ENCODE results near the gene LOC101059915.
A peak's percentile ranks its signal among the peaks of the same experiment; 100 is the strongest.

Gene LOC101059915

DNA sequence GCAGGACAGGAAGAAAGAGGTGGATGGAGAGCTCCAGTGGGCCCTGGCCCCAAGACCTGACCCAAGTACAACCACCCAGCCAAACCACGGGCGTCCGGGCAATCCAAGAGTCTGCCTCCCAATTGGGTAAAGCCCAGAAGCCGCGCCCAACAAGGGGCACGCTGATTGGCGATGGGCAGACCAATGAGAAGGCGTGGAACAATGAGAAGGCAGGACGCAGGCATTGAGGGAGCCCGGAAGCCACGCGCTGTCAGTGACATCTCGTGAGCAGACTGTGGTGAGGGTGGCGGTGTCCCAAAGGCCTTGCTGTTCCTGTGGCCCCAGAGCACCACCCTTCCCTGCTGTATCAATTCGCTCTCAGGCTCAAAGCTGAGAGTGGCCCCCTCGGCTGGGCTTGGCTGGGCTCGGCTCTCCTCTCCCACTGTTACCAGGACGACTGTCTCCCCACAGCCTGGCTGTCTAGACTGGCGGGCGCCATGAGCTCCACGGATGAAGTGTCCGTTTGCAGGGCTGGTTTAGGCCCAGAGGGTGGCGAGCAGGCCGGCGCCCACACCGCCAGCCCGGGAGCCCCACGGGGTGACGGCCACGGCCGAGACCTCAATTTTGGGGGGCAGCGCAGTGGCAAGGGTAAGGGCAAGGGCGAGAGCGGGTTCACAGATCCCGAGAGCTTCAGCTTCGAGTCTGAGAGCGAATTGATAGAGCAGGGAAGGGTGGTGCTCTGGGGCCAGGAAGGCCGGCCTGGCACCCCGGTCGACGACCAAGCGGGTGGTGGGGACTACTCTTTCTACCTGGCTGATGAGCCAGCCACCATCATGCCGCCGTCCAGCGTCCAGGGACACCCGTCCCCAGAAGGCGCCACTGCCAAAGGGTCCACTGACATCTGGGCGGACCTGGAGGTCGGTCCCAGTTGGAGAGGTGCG lies at the start of gene LOC101059915:
Gene LOC101059915 (plus strand): TSS at position 219 of the 920 bp plus-strand sequence.
- ATAC-seq (no peak), DNase-seq (no peak)

DNA sequence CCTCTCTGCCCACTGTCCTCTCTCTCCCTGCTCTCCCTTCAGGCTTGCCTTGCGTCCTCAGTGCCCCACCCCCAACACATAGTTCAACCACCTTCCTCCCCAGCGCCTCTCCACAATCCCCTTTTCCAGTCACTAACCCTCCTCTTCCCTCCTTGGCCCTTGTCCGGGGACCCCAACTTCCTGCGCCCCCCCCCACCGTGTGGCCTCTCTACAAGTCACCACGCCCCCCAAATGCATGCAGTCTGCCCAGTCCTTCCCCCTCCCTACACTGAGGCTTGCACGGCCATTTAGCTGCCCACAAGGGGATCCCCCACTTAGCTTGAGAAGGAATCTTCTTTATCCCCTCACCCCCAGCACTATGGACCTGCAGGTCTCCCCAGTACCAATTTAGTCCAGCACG lies 49.6 kb upstream of the LOC101059915 start:
- DNase-seq, result peak; percentile 37
- ATAC-seq, result no peak

DNA sequence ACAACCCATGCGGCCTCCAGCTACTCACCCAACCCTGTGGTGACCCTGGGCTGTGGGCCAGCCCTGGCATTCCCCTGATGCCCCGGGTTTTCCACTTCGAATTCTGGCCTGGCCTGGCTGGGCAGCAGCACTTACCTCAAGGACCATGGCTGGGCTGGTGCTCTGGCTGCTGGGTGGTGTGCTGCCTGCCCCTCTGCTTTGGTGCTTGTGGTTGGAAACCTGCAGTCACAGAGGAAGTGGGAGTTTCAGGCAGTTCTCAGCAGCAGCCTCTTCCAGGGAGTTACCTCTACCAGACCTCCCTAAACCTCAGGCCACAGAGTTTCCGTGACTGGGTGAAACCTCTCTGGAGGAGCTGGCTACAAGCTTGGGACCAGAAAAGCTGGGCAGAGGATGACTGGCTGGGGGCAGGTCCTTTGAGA lies 49.0 kb upstream of the LOC101059915 start, which contains the start of gene CXCR3:
Gene CXCR3 (minus strand): TSS at position 209 of the 419 bp plus-strand sequence. CDS start 62 bp downstream, at position 147.
- DNase-seq (peak; percentile 79), ATAC-seq (peak; percentile 69)

DNA sequence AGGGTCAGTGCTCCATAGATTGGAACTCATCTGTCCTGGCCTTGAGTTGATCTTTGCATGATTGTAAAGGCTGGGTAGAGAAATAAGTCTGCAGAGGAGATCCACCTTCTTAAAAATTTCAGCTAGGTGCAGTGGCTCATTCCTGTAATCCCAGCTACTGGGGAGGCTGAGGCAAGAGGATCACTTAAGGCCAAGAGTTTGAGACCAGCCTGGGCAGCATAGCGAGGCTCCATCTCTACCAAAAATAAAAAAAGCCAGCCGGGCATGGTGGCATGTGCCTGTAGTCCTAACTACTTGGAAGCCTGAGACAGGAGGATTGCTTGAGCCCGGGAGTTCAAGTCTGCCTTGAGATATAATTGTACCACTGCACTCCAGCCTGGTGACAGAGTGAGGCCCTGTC lies 48.6 kb upstream of the LOC101059915 start:
- ATAC-seq, result no peak
- no peak for DNase-seq

DNA sequence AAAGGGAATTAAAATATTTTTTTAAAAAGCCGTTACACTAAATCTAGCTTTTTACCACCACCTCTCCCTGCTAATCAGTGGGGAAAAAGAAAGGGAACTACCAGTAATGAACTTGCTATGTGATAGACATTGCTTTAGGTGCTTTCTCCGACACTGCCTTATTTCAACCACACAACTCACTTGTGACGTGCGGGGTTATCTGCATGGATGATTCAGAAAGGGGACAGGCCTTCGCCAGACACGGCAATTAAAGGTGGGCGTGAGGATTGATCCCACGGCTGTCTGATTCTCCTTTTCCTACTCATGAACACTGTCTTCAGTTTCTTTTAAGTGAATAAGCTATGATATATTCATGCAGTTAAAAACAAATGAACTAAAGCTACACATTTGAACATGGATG lies 48.2 kb upstream of the LOC101059915 start:
- DNase-seq (peak; percentile 73), ATAC-seq (peak; percentile 50)

DNA sequence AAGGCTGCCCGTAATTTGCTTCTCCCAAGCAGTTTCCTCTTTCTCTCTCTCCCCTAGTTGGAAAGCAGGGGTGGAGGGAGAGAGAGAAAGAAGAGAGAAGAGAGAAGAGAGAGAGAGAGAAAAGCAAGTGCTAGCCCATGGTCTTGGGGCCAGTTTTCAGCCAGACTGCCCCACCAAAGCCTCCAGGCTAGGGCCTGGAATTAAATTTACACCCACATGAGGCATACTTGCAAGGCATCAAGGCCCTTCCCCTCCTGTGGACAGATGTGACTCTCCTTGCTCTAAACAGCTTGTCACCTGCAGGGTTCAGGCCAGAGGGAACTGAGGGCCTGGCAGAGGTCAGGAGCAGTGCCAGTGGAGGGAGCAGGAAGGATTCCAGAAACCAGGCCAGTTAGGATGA lies 47.4 kb upstream of the LOC101059915 start:
- ATAC-seq (no peak), DNase-seq (no peak)

DNA sequence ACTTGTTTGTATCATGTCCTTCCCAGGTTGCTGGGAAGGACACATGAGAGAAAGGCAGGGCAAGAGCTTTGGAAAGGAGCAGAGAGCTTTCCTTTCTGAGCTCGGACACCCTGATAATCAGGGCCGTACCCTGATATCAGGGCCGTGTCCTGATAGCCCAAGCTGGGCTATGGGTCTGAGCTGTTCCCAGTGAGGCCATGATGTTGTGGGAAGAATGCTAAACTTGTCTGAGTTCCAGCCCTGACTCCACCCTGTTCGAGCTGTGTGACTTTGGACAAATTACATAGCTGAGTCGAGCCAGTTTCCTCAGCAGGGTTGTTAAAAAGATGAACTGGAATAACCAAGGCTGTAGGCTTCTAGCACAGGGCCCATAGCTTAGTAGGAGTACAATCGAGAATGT lies 45.7 kb upstream of the LOC101059915 start:
- ATAC-seq, result no peak
- no peak for DNase-seq

DNA sequence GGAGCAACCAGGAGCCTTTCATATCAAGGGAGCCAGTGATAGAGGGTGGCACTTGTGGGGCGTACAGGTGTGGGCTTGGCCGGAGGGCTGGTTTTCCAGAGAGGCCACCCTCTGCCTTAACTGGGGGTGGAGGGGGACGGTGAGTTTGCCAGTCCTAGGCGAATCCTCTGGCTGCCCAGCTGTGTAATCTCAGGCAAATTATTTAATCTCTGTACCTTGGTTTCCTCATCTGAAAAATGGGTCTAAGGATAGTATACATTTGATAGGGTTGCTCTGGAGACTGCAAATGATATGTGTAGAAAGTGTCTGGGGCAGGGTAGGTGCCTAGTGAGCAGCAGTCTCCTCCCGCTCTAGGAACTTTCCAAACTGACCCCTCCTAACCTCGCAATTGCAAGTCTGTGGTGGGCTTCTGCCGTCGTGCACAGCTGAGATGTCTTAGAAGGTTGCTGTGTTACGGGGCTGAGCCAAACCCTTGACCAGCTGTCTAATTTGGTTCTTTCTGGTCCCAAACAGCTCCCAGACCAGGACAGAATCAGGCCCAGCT lies 45.2 kb upstream of the LOC101059915 start:
- ATAC-seq (no peak), DNase-seq (no peak)

DNA sequence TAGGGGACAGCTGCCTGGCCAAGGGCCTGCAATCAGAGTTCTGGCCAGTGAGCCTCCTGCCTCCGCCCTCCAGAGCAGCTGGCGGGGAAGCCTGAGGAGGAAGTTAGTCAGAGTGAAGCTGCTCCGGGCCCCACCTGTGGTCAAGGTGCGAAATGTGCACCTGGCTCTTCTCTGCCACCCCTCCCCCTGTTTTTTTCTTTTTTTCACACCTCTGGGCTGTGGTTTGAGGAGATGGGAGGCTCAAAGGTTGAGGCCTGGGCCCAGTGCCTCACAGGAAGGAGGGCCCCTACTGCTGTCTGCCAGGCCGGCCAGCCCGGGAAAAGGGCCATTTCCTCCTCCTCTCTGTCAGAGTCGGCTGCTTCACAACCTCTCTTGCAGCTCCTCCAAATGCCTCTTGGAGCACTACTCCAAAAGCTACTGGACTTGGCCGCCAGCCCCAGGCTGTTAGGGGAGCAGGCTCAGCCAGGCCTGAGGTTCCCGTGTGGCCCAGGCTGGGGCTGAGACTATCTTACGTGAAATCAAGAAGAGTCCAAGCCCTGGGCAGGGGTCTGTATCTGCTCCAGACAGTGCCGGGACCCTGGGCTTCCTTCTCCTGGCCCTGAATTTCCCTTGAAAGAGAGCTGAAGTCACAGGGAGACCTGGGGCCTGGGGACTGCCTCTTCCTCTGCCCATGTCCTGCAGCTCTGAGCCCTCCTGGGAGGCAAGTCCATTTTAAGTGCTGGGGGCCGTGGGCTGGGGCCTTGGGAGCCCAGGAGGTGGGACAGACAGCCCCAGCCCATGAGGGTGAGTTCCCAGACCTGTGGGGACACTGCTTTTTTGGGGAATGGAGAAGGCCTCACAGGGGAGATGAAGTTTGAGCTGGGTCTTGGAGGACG lies 44.5 kb upstream of the LOC101059915 start:
- ATAC-seq, result peak; percentile 42
- peak; percentile 72 for DNase-seq

DNA sequence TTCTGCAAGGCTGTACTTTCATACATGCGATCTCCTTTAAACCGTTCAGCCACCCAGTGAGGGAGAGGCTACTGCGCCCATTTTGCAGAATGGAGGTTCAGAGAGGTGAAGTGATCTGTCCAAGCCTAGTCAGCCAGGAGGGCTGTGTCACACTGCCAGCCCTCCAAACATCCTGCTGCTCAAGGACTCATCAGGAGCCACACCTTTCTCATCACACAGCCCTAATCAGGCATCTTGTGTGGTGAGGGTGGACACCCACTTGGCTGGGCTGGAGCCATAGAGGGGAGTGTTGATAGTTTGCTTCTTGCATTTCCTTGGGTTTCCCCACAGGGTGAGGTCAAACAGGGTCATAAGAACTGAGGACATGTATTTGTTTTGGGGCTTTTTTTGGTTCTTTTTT lies 43.6 kb upstream of the LOC101059915 start:
- DNase-seq (peak; percentile 31), ATAC-seq (peak; percentile 33)

DNA sequence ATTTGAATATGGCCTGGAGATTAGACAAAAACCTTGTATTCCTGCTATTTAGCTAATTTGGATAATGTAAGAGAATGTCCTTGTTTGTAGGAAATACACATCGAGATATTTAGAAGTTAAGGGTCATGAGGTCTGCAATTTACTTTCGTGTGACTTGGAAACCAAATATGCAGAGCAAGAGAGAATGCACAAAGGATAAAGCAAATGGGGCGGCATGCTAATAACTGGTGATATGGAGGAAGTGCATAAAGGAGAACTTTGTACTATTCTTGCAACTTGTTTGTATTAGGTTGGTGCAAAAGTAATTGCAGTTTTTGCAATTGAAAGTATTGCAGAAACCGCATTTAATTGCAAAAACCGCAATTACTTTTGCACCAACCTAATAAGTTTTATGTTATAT lies 41.9 kb upstream of the LOC101059915 start:
- no peak for DNase-seq

DNA sequence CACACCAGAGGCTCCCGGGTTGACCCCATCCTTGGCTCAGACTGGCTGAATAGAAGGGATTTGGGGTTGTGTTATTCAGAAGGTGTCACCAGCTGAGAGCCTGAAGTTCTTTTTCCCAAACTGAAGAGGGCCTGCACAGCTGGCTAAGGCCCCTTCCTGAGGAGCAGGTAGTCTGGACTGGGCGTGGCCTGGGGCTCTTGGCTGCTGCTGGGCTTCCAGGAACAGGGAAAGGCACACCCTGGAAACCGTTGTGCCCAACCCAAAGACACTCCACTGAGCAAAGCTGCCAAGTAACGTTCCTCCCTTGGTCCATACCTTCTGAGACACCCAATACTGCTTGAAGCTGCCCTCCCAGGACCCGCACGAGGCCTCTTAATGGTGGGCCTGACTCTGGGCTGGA lies 40.8 kb upstream of the LOC101059915 start:
- DNase-seq (no peak), ATAC-seq (no peak)

More for the DNA sequence above, 41.9 kb upstream of the LOC101059915 start:
- ATAC-seq, result no peak

DNA sequence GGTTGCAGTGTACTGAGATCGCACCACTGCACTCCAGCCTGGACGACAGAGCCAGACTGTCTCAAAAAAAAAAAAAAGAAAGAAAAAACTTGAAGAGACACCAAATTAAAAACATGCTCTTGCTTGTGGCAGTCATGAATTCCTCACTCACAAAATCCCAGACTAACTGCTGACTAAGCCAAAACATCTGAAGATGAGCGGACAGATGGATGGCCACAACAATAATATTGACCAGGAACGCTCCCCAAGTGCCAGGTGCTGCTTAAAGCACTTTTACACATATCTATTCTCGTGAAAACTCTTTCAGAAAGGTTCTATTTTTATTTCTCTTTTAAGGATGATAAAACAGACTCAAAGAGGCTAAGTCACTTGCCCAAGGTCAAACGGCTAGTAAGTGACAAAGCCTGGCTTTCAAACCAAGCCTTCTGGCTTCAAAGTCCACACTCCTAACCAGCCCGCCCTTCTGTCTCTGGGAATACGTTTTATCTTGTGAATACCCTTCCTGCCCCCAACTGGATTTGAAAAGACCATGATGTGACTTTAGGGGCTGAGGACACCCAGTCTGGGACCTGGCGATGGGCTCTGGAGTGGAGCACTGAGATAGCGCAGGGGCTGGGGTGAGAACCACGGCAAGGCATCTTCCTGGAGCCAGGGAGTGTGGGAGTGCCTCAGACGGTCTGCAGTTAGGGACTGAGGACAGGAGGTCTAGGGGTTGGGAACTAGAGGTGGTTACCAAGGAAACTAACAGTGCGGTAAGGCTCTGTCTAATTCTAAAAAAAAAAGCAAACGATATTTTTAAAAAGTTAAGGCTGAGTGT lies 39.5 kb upstream of the LOC101059915 start:
- no peak for DNase-seq
- ATAC-seq, result no peak

DNA sequence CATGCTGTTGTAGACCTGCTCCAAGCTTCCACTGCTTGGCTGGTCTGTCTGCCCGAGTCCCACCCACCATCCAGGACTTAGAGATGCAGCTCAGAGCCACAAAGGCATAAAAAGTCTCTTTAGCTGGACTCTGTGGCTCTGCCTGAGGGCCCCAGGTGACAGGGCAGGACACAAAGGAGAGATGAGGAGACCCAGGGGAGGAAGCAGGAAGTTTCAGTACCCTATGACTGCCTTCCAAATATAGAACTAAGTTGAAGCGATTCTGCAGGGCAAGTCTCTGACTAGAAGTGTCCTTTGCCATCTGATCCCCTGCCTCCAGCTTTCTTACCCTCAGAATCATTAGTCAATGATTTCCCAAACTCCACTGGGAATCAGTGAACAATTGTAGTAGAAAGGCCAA lies 37.9 kb upstream of the LOC101059915 start:
- ATAC-seq, result no peak

DNA sequence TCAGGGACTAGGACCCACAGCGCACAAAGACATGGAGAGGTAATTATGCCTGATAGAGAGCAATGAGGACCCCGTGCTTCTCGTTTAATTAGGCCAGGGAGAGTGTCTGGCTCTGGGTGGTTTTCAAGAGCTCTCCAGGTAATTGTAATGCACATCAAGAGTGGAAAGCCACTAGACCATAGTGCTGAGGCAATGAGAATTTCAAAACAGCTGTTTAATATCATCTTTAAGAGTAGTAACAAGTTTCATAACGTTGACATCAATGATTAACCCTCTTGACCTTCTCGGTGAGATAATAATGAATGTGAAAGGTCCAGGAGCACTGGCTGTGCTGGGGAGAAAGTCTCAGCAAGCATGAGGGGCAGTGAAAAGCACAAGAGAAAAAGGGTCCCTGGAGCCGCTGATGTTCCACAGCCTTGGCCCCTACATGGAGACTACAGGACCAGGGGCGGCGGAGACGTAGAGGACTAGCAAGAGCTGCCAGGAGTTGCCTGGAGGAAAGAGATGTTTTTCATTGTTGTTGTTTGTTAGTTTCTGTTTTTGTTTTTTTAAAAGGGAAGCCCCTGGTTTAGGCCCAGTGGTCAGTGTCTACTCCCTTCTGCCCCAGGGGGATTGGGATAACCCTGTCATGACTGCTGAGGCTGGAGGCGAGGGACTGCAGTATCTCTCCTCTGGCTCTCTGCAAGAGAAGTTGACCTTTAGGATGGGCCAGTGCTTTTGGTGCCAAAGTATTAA lies 34.3 kb upstream of the LOC101059915 start:
- DNase-seq, result no peak
- no peak for ATAC-seq

More for the DNA sequence above, 37.9 kb upstream of the LOC101059915 start:
- DNase-seq, result no peak

DNA sequence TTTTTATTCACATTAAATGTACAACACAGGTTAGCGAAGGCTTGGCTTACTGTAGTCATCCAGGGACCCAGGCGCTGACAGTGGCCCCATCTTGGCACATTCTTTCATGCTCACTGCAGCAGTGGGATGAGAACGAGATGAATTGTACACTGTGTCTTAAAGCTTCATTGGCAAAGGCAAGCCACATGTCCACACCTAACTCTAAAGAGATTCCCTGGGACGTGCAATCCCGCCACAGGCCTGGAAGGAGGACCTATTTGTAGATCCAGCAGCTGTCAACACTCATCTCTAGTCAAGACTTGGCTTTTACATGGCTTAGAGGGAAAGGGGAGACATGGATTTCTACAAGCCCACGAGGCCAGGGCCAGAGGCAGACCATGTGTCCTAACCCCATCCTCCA lies 33.0 kb upstream of the LOC101059915 start:
- ATAC-seq, result no peak
- no peak for DNase-seq

DNA sequence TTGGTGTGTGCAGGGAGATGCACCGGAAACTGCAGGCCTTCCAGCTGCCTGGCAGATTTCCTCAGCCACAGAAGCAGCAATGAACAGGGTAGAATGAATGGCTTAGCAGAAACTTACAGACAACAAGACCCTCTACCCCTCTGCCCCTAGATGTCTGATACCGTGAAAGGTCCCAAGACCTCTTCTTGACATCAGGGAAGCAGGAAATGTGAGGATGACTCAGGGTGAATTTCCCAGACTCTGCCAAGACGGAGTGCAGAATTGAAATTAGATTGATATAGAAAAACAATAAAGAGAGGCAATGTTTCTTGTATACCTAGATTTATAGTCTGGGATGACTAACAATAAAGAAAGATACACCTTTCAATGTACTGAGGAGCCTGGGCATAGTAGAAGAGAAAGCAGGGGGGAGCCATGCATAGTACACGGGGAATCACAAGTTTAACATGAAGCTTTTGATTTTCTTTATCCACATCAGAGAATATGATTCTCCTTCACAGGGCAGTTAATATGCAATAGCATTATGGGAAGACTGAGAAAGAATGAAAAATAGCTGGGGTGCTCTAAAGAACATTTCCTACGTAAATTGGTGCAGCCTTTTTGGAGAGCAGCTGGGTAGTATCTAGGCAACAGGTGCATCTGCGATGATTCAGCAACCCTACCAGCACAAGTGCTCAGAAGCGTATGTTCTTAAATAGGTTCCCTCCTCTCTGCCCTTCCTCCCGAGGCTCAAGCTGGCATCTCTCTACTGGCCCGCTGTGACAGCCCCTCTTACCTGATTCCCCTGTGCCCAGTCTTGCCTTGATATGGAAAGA lies 30.7 kb upstream of the LOC101059915 start:
- DNase-seq (no peak), ATAC-seq (peak; percentile 66)

DNA sequence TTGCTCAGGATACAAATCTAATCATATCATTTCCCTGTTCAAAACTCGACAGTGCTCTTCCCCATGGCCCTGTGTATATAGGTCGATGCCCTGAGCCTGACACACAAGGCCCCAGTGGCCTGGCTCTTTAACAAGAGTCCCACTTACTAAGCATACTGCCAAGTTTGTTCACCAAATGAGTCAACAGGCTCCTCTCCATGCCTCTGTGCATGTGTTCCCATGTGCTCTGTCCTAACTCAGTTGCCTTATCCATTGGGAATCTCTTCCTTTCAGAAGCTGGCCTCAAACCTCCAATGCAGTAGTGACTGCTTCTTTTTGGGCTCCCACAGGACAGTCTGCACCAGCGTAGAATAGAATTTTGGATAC lies 30.1 kb upstream of the LOC101059915 start:
- DNase-seq, result no peak
- ATAC-seq, result peak; percentile 60

DNA sequence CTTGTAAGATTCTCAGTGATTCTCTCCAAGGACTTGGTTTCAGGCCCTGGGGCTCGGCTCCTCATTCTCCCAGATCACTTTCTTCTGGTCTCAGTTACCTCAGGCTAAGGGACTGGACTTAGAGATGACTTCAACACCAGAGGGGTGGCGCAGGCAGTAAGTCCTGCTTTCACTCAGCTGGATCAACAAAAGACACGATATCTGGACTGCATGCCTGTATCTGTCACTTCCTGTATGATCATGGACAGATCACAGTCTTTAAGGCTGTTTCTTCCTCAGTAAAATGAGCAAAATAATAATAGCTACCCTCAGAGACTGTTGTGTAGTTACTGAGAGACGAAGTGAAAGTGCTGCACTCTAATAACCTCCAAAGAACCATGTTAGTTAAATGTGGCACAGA lies 29.5 kb upstream of the LOC101059915 start:
- ATAC-seq, result no peak
- DNase-seq, result no peak

DNA sequence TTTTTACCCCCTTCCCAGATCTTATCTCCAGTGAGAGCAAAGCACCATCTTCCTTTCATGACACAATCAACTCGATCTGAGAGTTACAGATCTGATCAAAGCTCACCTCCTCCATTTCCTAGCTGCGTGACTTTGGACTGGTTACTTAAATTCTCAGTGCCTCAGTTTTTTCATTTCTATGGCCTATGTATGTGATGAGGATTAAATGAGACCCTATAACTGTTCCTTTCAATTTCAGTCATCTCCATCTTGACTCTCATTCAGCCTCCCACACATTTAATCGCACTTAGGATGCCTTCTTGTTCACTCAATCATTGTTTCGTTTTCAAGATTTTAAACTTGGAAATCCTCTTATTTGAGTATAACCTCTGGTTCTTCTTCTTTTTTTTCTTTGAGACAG lies 28.9 kb upstream of the LOC101059915 start:
- DNase-seq (no peak), ATAC-seq (peak; percentile 62)

Measured in stimulated activated naive CD8-positive, alpha-beta T cell treated with anti-CD3 and anti-CD28 coated beads, Interleukin-15, Interleukin-2, amounts not matched to agents 100 U/mL and 50 U/mL, for 24 hours (primary cell).